Measurements from ENCODE around the gene SERPINB1. TPM values are rescaled to one million over a fixed set of nuclear protein-coding genes. Genes with fewer than 3 reads are reported as not detected.

SERPINB1 gene
- total RNA-seq, 6 experiments from 2014 or later, result 21.1 to 39.2 (median 29.3) TPM

DNA sequence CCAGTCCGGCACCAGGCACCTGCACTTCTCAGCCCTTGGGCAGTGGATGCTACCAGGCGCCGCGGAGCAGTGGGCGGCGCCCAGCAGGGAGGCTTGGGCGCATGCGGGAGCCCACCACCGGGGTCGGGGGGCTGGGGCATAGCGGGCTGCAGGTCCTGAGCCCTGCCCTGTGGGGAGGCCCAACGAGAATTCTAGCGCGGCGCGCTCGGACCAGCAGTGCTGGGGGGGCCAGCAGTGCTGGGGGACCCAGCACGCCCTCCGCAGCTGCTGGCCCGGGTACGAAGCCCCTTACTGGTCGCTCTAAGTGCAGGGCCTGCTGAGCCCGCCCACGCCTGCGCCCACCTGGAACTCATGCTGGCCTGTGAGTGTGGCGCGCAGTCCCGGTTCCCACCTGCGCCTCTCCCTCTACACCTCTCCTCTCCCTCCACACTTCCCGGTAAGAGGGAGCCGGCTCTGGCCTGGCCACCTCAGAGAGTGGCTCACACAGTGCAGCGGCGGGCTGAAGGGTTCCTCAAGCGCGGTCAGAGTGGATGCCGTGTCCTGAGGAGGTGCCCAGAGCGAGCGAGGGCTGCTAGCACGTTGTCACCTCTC lies 28.5 kb upstream of the SERPINB1 start:
- TF ChIP-seq, protein P1, sequence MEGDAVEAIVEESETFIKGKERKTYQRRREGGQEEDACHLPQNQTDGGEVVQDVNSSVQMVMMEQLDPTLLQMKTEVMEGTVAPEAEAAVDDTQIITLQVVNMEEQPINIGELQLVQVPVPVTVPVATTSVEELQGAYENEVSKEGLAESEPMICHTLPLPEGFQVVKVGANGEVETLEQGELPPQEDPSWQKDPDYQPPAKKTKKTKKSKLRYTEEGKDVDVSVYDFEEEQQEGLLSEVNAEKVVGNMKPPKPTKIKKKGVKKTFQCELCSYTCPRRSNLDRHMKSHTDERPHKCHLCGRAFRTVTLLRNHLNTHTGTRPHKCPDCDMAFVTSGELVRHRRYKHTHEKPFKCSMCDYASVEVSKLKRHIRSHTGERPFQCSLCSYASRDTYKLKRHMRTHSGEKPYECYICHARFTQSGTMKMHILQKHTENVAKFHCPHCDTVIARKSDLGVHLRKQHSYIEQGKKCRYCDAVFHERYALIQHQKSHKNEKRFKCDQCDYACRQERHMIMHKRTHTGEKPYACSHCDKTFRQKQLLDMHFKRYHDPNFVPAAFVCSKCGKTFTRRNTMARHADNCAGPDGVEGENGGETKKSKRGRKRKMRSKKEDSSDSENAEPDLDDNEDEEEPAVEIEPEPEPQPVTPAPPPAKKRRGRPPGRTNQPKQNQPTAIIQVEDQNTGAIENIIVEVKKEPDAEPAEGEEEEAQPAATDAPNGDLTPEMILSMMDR (IDR thresholded peaks at IDR 0.05), result no peak
- no peaks in the 10 kb centered on the region for H3K36me3 Mint-ChIP-seq (ENCODE audit: low read depth)
- H3K27ac Mint-ChIP-seq, result no peak overlapping the region
- DNase-seq, result no peak
- H3K9me3 Mint-ChIP-seq, result no peaks in the 10 kb centered on the region; the same call in 1 of the 2 replicates
- H3K27me3 Mint-ChIP-seq (ENCODE audit: insufficient read depth), result peaks cover 15% of the 10 kb centered on the region
- H3K4me1 Mint-ChIP-seq (ENCODE audit: low read depth), result peaks cover 14% of the 10 kb centered on the region
- no peak overlapping the region for H3K4me3 Mint-ChIP-seq

DNA sequence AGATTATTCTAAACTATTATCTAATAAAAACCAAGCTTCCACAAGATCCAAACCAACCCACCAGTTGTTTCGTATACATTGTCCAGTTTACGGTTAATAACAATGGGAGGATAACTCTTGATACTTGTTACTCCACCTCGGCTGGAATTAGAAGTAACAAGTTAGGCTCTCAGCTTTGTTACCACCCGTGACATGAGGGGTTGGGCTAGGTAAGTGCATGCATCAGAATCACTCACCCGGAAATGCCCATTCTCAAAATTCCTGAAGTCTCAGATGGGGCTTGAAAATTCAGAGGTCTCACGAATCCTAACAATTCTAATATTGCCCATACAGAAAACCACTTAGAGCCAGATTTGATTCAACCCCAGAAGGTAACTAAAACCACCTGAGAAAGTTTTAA lies 27.0 kb upstream of the SERPINB1 start:
- Mint-ChIP-seq H3K4me1 (ENCODE audit: low read depth) (peaks cover 14% of the 10 kb centered on the region), H3K4me3 (no peak overlapping the region), H3K27me3 (ENCODE audit: insufficient read depth) (peaks cover 17% of the 10 kb centered on the region), H3K9me3 (no peaks in the 10 kb centered on the region; the same call in 1 of the 2 replicates), H3K36me3 (ENCODE audit: low read depth) (no peaks in the 10 kb centered on the region), H3K27ac (no peak overlapping the region)
- TF ChIP-seq, protein P1 (IDR thresholded peaks at IDR 0.05), result no peak
- DNase-seq, result no peak

DNA sequence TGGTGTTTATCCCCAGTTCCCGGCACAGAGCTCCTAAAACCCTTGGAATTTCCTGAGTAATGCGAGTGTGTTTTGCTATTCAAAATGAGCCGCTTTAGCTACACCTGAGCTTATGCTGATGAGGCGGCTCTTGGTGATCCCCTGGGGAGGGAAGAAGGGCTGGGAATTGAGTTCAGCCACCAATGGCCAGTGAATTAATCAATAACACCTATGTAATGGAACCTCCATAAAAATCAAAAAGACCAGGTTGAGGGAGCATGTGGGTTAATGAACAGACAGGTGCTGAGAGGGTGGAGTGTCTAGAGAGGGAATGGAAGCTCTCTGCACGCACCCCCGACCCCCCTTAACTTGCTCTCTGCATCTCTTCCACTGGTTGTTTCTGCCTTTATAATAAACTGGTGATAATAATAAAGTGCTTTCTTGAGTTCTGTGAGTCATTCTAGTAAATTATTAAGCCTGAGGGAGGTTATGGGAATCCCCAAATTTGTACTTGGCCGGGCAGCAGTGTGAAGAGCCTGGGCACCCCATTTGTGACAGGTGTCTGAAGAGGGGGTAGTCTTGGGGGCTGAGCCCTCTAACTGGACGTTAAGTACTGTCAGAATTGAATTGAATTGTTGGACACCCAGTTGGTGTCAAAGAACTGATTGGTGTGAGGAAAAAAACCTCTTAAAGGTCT lies 24.6 kb upstream of the SERPINB1 start:
- peak overlapping the region; percentile 35; the same call in 1 of the 2 replicates for H3K27ac Mint-ChIP-seq
- peaks cover 5% of the 10 kb centered on the region; the same call in 1 of the 2 replicates for H3K27me3 Mint-ChIP-seq (ENCODE audit: insufficient read depth)
- H3K36me3 Mint-ChIP-seq (ENCODE audit: low read depth), result no peaks in the 10 kb centered on the region
- no peak for DNase-seq
- peak overlapping the region; percentile 76 for H3K4me3 Mint-ChIP-seq
- H3K9me3 Mint-ChIP-seq, result no peaks in the 10 kb centered on the region; the same call in 1 of the 2 replicates
- TF ChIP-seq, protein P1 (IDR thresholded peaks at IDR 0.05), result no peak
- H3K4me1 Mint-ChIP-seq (ENCODE audit: low read depth), result peaks cover 14% of the 10 kb centered on the region

DNA sequence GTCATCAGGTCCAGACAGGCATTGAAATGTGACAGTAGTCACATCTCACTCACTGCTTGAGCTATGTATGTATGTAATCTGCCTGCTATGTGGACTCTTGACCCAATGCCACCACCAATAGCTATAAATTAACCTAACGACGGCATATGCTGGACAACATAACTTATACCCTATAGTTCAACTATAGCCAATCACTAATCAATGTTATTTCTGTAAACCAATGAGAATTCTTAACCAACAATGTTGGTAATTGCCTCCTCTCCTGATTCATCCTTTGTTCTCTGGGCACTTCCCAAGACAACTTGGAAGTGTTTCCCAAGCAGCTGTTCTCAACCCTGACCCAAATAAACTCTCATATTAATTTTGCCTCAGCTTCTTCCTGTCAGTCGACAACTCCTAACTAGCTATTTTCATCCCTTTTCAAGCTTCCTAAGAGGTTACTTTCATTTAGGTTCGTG lies 24.1 kb upstream of the SERPINB1 start:
- Mint-ChIP-seq H3K4me1 (ENCODE audit: low read depth) (peaks cover 14% of the 10 kb centered on the region), H3K36me3 (ENCODE audit: low read depth) (no peaks in the 10 kb centered on the region), H3K4me3 (peak overlapping the region; percentile 76), H3K9me3 (no peaks in the 10 kb centered on the region; the same call in 1 of the 2 replicates), H3K27ac (peak overlapping the region; percentile 35), H3K27me3 (ENCODE audit: insufficient read depth) (peaks cover 5% of the 10 kb centered on the region; the same call in 1 of the 2 replicates)
- TF ChIP-seq, protein P1 (IDR thresholded peaks at IDR 0.05), result no peak
- DNase-seq, result no peak

DNA sequence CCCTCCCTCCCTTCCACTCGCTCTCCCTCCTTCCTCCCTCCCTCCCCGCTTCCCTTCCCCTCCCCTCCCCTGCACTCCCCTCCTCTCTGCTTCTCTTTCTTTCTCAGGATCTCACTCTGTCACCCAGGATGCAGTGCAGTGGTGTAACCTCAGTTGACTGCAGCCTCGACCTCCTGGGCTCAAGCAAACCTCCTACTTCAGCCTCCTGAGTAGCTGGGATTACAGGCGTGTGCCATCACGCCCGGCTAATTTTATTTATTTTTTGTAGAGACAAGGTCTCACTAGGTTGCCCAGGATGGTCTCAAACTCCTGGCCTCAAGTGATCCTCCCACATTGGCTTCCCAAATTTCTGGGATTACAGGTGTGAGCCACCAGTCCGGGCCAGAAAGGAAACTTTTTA lies 23.6 kb upstream of the SERPINB1 start:
- Mint-ChIP-seq H3K27me3 (ENCODE audit: insufficient read depth) (peaks cover 5% of the 10 kb centered on the region; the same call in 1 of the 2 replicates), H3K4me3 (no peak overlapping the region), H3K9me3 (no peaks in the 10 kb centered on the region; the same call in 1 of the 2 replicates), H3K36me3 (ENCODE audit: low read depth) (no peaks in the 10 kb centered on the region), H3K4me1 (ENCODE audit: low read depth) (peaks cover 14% of the 10 kb centered on the region), H3K27ac (no peak overlapping the region)
- TF ChIP-seq, protein P1 (IDR thresholded peaks at IDR 0.05), result no peak
- DNase-seq, result no peak

All from HFFc6 (cell line).